Kidney (tissue), 14 donors: ENCODE measurements around the gene ARHGEF40. TPM values are rescaled to one million over a fixed set of nuclear protein-coding genes. Genes with fewer than 3 reads are reported as not detected.

Source experiments
- DNase-seq, 5 donors: peaks; one replicate each; pipeline ENCODE4 v3.0.0-alpha.2; 2013 to 2020
- FAIRE-seq: peaks from 2 replicates; lab custom pipeline; 2012; peaks lifted over from hg19 to GRCh38; lab: Jason Lieb, UNC
- H3K27ac ChIP-seq, 2 donors: one replicate each; pipeline ENCODE4 v1.7.0; 2013; ENCODE audit warnings: low read depth in 2 of 2, low read length in 2 of 2, inconsistent platforms in 1 of 2
- H3K27me3 ChIP-seq: one replicate; pipeline ENCODE4 v1.7.1; 2013; ENCODE audit warnings: low read length, inconsistent platforms; ENCODE audit not compliant: control insufficient read depth, insufficient read depth
- H3K36me3 ChIP-seq, 3 donors: one replicate each; pipeline versions ENCODE4 v1.7.0 to v1.7.1; 2013; ENCODE audit warnings: low read length in 3 of 3, control low read depth in 1 of 3, inconsistent platforms in 1 of 3; ENCODE audit not compliant: insufficient read depth in 3 of 3, control insufficient read depth in 2 of 3
- H3K4me1 ChIP-seq, 3 donors: one replicate each; pipeline versions ENCODE4 v1.7.0 to v1.7.1; 2013; ENCODE audit warnings: low read length in 3 of 3, inconsistent platforms in 1 of 3, low read depth in 1 of 3; ENCODE audit not compliant: control insufficient read depth in 2 of 3, insufficient read depth in 2 of 3
- H3K4me3 ChIP-seq, 3 donors: one replicate each; pipeline versions ENCODE4 v1.7.0 to v1.8.1; 2013; ENCODE audit warnings: low read length in 3 of 3, control low read depth in 1 of 3, inconsistent platforms in 1 of 3
- H3K9ac ChIP-seq, 3 donors: one replicate each; pipeline versions ENCODE4 v1.7.0 to v1.7.1; 2013; ENCODE audit warnings: low read length in 3 of 3, control low read depth in 1 of 3, inconsistent platforms in 1 of 3
- H3K9me3 ChIP-seq, 3 donors: one replicate each; pipeline versions ENCODE4 v1.7.0 to v1.7.1; 2013; ENCODE audit warnings: low read length in 3 of 3, control low read depth in 1 of 3, inconsistent platforms in 1 of 3; ENCODE audit not compliant: control insufficient read depth in 2 of 3, insufficient read depth in 1 of 3
- intact Hi-C: fragments of 100-400 bp; cut with DNase I; formaldehyde crosslinking; loops from one replicate; pipeline ENCODE4 v1.11.1; 2022
- polyA plus RNA-seq: library from polyadenylated mRNA; stranded (reverse); fragments of 350-450 nt; fragmentation: Illumina TruSeq; extraction: RNeasy Lipid Tissue Mini Kit (QIAGEN cat#74804); gene quantifications from one replicate; pipeline ENCODE4 v1.2.3, GENCODE V29; 2014; ENCODE audit warnings: low read depth, low replicate concordance; ENCODE audit not compliant: insufficient read depth
- total RNA-seq: library from RNA; stranded (reverse); fragmentation: NEBNext Ultra II Directional; extraction: Animal tissue kit (Norgen Biotek cat#: 25700); gene quantifications from one replicate; pipeline ENCODE4 v1.2.1, GENCODE V29; 2021
- TF ChIP-seq, protein P1 (sequence below): IDR thresholded peaks from 3 replicates; pipeline ENCODE4 v1.5.1; 2012; ENCODE audit warnings: mild to moderate bottlenecking, moderate library complexity, borderline replicate concordance; ENCODE audit not compliant: insufficient read depth; ENCODE audit errors: extremely low read depth
- donor health status: control.
- donor health status: control.
- donor health status: control.
- donor health status: control.
- donor health status: control.
- donor health status: DM: yes; HTN: yes; CAD: no.
- donor health status: Normal renal cell carcinoma (clear cell type).

The ARHGEF40 gene
- total and polyA plus RNA-seq, 2 donors from 2014 or later: 15.9 to 25.6 TPM

DNA sequence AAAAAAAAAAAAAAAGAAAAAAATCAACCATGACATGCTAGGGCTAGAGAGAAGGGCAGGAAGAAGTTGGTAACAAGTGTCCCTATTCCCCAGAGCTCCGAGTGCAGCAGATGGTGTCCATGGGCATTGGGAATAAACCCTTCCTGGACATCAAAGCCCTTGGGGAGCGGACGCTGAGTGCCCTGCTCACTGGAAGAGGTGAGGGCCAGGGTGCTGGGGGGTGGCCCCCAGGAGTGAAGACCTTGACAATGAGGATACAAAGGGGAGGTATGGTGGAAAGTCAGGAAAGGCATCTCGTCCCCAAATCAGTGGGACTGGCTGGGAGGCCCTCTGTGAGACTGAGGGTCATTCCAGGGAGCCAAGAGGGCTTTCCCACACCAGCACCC, 16.8 kb downstream of the ARHGEF40 start:
- FAIRE-seq: no peak

DNA sequence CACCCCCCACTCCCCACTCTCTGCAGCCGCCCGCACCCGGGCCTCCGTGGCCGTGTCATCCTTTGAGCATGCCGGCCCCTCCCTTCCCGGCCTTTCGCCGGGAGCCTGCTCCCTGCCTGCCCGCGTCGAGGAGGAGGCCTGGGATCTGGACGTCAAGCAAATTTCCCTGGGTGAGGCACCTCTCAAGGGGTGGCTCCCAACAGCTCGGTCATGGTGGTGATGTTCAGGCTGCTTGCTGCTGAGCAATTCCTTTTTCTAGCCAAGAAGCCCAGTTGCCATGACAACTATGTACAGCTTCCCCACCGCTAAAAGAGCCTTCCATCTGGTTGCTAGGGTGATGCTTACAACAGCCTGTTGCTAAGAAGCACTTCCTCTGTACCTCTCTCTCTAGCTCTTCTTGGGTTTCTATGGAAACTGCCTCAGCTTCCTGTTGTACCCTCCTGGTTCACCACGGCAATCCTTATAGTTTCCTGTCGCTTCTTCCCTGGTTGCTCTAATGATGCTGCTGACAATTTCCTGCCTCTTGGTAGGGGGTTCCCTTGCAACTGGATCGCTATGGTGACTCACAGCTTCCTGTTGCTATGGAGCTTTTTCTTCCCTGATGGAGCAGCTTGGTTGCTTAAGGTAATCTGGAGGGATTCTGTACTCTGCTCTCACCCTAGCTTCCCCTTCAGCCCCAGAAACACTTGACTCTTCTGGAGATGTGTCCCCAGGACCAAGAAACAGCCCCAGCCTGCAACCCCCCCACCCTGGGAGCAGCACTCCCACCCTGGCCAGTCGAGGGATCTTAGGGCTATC, 17.4 kb downstream of the ARHGEF40 start:
- Histone ChIP-seq H3K4me1 (no peaks in the 10 kb centered on the region), H3K4me3 (no peak overlapping the region), H3K27me3 (no peaks in the 10 kb centered on the region), H3K27ac (no peak overlapping the region), H3K9ac (no peak overlapping the region), H3K36me3 (peaks cover 3 to 35% (median 10%) of the 10 kb centered on the region in 3 donors), H3K9me3 (no peaks in the 10 kb centered on the region)
- no peak for FAIRE-seq
- intact Hi-C loops: loop anchor here (10.0 kb wide), 1 partner anchor 73 kb away; no protein-coding TSS in a partner anchor
- peak in 3 of 5 donors; percentile 50 to 68 (median 60) for DNase-seq
- TF ChIP-seq, protein P1, sequence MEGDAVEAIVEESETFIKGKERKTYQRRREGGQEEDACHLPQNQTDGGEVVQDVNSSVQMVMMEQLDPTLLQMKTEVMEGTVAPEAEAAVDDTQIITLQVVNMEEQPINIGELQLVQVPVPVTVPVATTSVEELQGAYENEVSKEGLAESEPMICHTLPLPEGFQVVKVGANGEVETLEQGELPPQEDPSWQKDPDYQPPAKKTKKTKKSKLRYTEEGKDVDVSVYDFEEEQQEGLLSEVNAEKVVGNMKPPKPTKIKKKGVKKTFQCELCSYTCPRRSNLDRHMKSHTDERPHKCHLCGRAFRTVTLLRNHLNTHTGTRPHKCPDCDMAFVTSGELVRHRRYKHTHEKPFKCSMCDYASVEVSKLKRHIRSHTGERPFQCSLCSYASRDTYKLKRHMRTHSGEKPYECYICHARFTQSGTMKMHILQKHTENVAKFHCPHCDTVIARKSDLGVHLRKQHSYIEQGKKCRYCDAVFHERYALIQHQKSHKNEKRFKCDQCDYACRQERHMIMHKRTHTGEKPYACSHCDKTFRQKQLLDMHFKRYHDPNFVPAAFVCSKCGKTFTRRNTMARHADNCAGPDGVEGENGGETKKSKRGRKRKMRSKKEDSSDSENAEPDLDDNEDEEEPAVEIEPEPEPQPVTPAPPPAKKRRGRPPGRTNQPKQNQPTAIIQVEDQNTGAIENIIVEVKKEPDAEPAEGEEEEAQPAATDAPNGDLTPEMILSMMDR: no peak

More for the DNA sequence above, 16.8 kb downstream of the ARHGEF40 start:
- DNase-seq: no peak
- intact Hi-C loops: loop anchor here (10.0 kb wide), 1 partner anchor 72 kb away; no protein-coding TSS in a partner anchor
- no peak overlapping the region for H3K4me3 ChIP-seq
- no peak overlapping the region for H3K9ac ChIP-seq
- no peaks in the 10 kb centered on the region for H3K27me3 ChIP-seq
- H3K4me1 ChIP-seq: no peaks in the 10 kb centered on the region
- TF ChIP-seq, protein P1: no peak
- no peak overlapping the region for H3K27ac ChIP-seq
- H3K9me3 ChIP-seq: no peaks in the 10 kb centered on the region
- H3K36me3 ChIP-seq: peaks cover 5 to 41% (median 10%) of the 10 kb centered on the region in 3 donors

DNA sequence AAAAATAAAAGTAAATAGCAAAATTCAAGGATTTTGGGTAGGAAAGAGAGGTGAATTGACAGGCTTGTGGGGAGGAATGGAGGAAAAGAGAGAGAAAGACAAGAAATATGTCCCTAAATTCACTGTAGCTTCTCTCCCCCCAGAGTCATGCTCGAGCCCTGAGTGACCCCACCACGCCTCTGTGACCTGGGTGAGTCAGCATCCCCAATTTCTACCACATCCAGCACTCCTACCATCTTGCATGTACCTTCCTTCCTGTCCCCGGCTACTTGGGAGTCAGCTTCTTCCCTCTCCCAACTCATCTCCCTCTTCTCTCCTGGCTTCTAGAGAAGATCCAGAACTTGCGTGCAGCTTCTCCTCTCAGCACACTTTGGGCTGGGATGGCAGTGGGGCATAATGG, 18.6 kb downstream of the ARHGEF40 start:
- FAIRE-seq (no peak), DNase-seq (no peak)
- no peak overlapping the region for H3K4me3 ChIP-seq
- H3K27ac ChIP-seq: no peak overlapping the region
- H3K36me3 ChIP-seq: peaks cover 2 to 30% (median 10%) of the 10 kb centered on the region in 3 donors
- TF ChIP-seq, protein P1: no peak
- no peaks in the 10 kb centered on the region for H3K27me3 ChIP-seq
- H3K9me3 ChIP-seq: no peaks in the 10 kb centered on the region
- peaks cover 0 to 7% (median 4%) of the 10 kb centered on the region in 3 donors for H3K4me1 ChIP-seq
- intact Hi-C loops: loop anchor here (10.0 kb wide), 1 partner anchor 74 kb away; no protein-coding TSS in a partner anchor
- no peak overlapping the region for H3K9ac ChIP-seq
